ENCODE measurements around the gene C8B. TPM values are rescaled to one million over a fixed set of nuclear protein-coding genes. Genes with fewer than 3 reads are reported as not detected.

The C8B gene
- not detected in 2 replicates for total RNA-seq

DNA sequence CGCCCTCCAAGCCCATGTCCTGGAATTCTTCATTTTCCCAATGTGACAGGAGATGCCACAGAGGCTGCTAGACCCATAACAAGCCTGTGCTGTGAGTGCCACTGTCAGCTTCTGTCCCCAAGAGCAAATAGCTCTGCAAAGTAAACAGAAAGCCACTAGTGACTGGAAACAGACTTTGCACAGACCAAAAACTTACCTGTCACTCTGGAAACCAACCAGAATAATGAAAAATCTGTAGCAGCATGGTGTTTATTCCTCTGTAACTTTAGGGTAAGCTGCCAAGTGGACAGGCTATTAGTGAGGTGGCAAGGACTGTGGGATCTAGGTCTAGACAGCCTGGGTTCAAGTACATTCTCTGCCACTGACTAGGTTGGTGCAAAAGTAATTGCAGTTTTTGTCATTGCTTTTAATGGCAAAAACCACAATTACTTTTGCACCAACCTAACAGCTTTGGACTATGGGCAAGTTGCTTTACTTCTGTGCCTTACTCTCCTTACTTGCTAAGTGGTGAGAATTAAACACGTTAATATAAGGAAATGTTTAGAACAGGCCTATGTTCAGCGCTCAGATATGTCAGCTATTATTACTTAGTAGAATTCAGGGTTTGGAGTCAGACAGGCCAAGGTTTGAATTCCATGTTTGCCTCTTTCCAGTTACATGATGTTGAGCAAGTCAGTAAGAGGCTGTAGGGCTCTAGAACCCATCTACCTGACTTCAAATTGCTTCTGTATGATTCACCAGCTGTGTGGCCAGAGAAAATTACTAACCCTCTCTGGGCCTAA lies at the start of gene C8B:
TSS of gene C8B (minus strand) at position 100 of the 782 bp plus-strand sequence. CDS start at position 33, 67 bp downstream.

Other genes starting within 250 kb of the C8B start
- gene FYB2, start 146.6 kb downstream of the C8B start, total RNA-seq = not detected in 2 replicates
- under 0.01 TPM in 1 of 2 replicates, not detected in the other for gene C8A, start 111.2 kb downstream of the C8B start, total RNA-seq

Data from smooth muscle cell of trachea (primary cell).